SU-DHL-6 (cell line): Measurements from ENCODE around the gene VDAC1.

Source experiments
- H2AFZ ChIP-seq: fragments of 200-600 bp; sonication (generic); 2 replicates; pipeline ENCODE4 v1.6.1; 2014; ENCODE audit warnings: low read depth, mild to moderate bottlenecking, moderate library complexity, mixed read lengths, antibody characterized with exemption, low read length; ENCODE audit not compliant: severe bottlenecking
- H3F3A ChIP-seq: fragments of 200-600 bp; shearing (Covaris generic); 2 replicates; pipeline ENCODE4 v1.6.0; 2016; ENCODE audit warnings: antibody characterized with exemption, mild to moderate bottlenecking; ENCODE audit not compliant: insufficient read depth
- H3K27ac ChIP-seq: fragments of 200-600 bp; sonication (generic); 2 replicates; pipeline ENCODE4 v1.5.1; 2016; ENCODE audit warnings: low read depth, mild to moderate bottlenecking, low read length, moderate library complexity, mixed read lengths
- H3K27me3 ChIP-seq: fragments of 200-600 bp; sonication (generic), shearing (Covaris generic); 2 replicates; pipeline ENCODE4 v1.6.0; 2014; ENCODE audit warnings: mild to moderate bottlenecking, low read length
- H3K36me3 ChIP-seq: fragments of 200-600 bp; sonication (generic); 2 replicates; pipeline ENCODE4 v1.6.1; 2014; ENCODE audit warnings: mild to moderate bottlenecking, low read length, mixed read lengths
- H3K4me2 ChIP-seq: fragments of 300-600, 200-600 bp; shearing (Covaris generic), sonication (generic); 2 replicates; pipeline ENCODE4 v1.6.0; 2014; ENCODE audit warnings: low read length, low read depth, mild to moderate bottlenecking; ENCODE audit not compliant: poor library complexity, severe bottlenecking
- H3K4me3 ChIP-seq: fragments of 200-600 bp; sonication (generic); 2 replicates; pipeline ENCODE4 v1.5.1; 2014; ENCODE audit warnings: antibody characterized with exemption, low read length, mild to moderate bottlenecking, mixed read lengths; ENCODE audit not compliant: insufficient read depth, poor library complexity, severe bottlenecking
- H3K79me2 ChIP-seq: fragments of 200-600 bp; sonication (generic); 2 replicates; pipeline ENCODE4 v1.6.1; 2014; ENCODE audit warnings: mild to moderate bottlenecking, low read length, moderate library complexity; ENCODE audit not compliant: insufficient read depth
- H3K9ac ChIP-seq: fragments of 200-600 bp; sonication (generic); 2 replicates; pipeline ENCODE4 v1.7.0; 2014; ENCODE audit warnings: mild to moderate bottlenecking, low read length
- H3K9me2 ChIP-seq: fragments of 200-600 bp; sonication (generic); replicated peaks from 2 replicates; pipeline ENCODE4 v1.6.1; 2014; ENCODE audit warnings: low read length; ENCODE audit not compliant: insufficient read depth
- H3K9me3 ChIP-seq: fragments of 200-600 bp; sonication (generic); 2 replicates; pipeline ENCODE4 v1.6.1; 2014; ENCODE audit warnings: low read length, mixed read lengths; ENCODE audit not compliant: insufficient read depth
- H4K20me1 ChIP-seq: fragments of 200-600 bp; sonication (generic); 2 replicates; pipeline ENCODE4 v1.6.1; 2014; ENCODE audit warnings: low read depth, mild to moderate bottlenecking, antibody characterized with exemption, low read length, moderate library complexity, mixed read lengths
- CTCF ChIP-seq: fragments of 200-600 bp; sonication (generic); IDR thresholded peaks from one replicate; pipeline ENCODE4 v1.5.1; 2017; ENCODE audit warnings: antibody characterized with exemption, mild to moderate bottlenecking, low read length, moderate library complexity; ENCODE audit not compliant: insufficient read depth, poor library complexity, severe bottlenecking
- EZH2phosphoT487 ChIP-seq: fragments of 200-600 bp; sonication (generic), shearing (Covaris generic); conservative IDR thresholded peaks from 2 replicates; pipeline ENCODE4 v1.6.1; 2018; ENCODE audit warnings: mild to moderate bottlenecking, antibody characterized with exemption, low read length, moderate library complexity, mixed read lengths

The VDAC1 gene

GRCh38 chr5:133974142-133974541 lies 30.6 kb downstream of the VDAC1 start:
- Histone ChIP-seq H3K4me2 (no peak overlapping the region), H2AFZ (no peak overlapping the region), H3K36me3 (peaks cover 16% of the 10 kb centered on the region; the same call in 1 of the 2 replicates), H3K4me3 (no peak overlapping the region), H3K79me2 (no peaks in the 10 kb centered on the region), H3K9me3 (no peaks in the 10 kb centered on the region), H3K9me2 (no peaks in the 10 kb centered on the region), H3K9ac (no peak overlapping the region), H3F3A (peaks cover 19% of the 10 kb centered on the region), H4K20me1 (no peaks in the 10 kb centered on the region), H3K27ac (no peak overlapping the region), H3K27me3 (no peaks in the 10 kb centered on the region)
- TF ChIP-seq EZH2phosphoT487 (no peak), CTCF (no peak)

GRCh38 chr5:133970325-133970909 lies 34.4 kb downstream of the VDAC1 start:
- Histone ChIP-seq H3K27ac (no peak overlapping the region), H3K4me3 (no peak overlapping the region), H3K79me2 (no peaks in the 10 kb centered on the region), H3F3A (peaks cover 31% of the 10 kb centered on the region), H4K20me1 (no peaks in the 10 kb centered on the region), H3K36me3 (peaks cover 16% of the 10 kb centered on the region; the same call in 1 of the 2 replicates), H3K27me3 (no peaks in the 10 kb centered on the region), H3K4me2 (peak overlapping the region; percentile 79), H3K9me2 (no peaks in the 10 kb centered on the region), H3K9me3 (no peaks in the 10 kb centered on the region), H2AFZ (no peak overlapping the region), H3K9ac (no peak overlapping the region)
- TF ChIP-seq CTCF (no peak), EZH2phosphoT487 (no peak)

- no peaks in the 10 kb centered on the region for H4K20me1 ChIP-seq
- no peaks in the 10 kb centered on the region for H3K9me2 ChIP-seq
- no peak overlapping the region for H2AFZ ChIP-seq
- H3K79me2 ChIP-seq, result peaks cover 5% of the 10 kb centered on the region; the same call in 1 of the 2 replicates
- H3K9ac ChIP-seq, result peak overlapping the region; percentile 77; the same call in 1 of the 2 replicates
- peaks cover 31% of the 10 kb centered on the region for H3F3A ChIP-seq
- H3K4me2 ChIP-seq, result peak overlapping the region; percentile 79
- H3K9me3 ChIP-seq, result no peaks in the 10 kb centered on the region
- no peaks in the 10 kb centered on the region for H3K27me3 ChIP-seq
- no peak for TF ChIP-seq CTCF
- TF ChIP-seq EZH2phosphoT487, result no peak
- peaks cover 16% of the 10 kb centered on the region; the same call in 1 of the 2 replicates for H3K36me3 ChIP-seq
- H3K27ac ChIP-seq, result 0 out of 2 replicates have a peak overlapping the region, but pooled peaks have one; percentile 14
- H3K4me3 ChIP-seq, result peak overlapping the region; percentile 82
Measured at GRCh38 chr5:133969654-133970324, 35.0 kb downstream of the VDAC1 start.
